ENCODE measurements around the gene IGSF21. TPM values are rescaled to one million over a fixed set of nuclear protein-coding genes. Genes with fewer than 3 reads are reported as not detected.

The IGSF21 gene
- not detected in 3 replicates for total RNA-seq

- Mint-ChIP-seq H3K9me3 (no peaks in the 10 kb centered on the region), H3K4me1 (peaks cover 19% of the 10 kb centered on the region), H3K27me3 (ENCODE audit: low read depth) (peaks cover 96% of the 10 kb centered on the region), H3K36me3 (no peaks in the 10 kb centered on the region), H3K4me3 (peak within 1 kb of the TSS; percentile 44), H3K27ac (no peak within 1 kb of the TSS)
- TF ChIP-seq, protein P1, sequence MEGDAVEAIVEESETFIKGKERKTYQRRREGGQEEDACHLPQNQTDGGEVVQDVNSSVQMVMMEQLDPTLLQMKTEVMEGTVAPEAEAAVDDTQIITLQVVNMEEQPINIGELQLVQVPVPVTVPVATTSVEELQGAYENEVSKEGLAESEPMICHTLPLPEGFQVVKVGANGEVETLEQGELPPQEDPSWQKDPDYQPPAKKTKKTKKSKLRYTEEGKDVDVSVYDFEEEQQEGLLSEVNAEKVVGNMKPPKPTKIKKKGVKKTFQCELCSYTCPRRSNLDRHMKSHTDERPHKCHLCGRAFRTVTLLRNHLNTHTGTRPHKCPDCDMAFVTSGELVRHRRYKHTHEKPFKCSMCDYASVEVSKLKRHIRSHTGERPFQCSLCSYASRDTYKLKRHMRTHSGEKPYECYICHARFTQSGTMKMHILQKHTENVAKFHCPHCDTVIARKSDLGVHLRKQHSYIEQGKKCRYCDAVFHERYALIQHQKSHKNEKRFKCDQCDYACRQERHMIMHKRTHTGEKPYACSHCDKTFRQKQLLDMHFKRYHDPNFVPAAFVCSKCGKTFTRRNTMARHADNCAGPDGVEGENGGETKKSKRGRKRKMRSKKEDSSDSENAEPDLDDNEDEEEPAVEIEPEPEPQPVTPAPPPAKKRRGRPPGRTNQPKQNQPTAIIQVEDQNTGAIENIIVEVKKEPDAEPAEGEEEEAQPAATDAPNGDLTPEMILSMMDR (IDR thresholded peaks at IDR 0.05; ENCODE audit: unreplicated experiment) = no peak
- peak in 1 of 2 experiments; percentile 57 for DNase-seq (ENCODE audit: low spot score in 2 of 2, unreplicated experiment in 2 of 2)
Observed at GRCh38 chr1:18107369-18108298, at the start of gene IGSF21. Gene IGSF21, plus strand, starts transcription at chr1:18107798. Its CDS starts 331 bp downstream, at chr1:18108129.

- peaks cover 6% of the 10 kb centered on the region for H3K9me3 Mint-ChIP-seq
- TF ChIP-seq, protein P1 (IDR thresholded peaks at IDR 0.05; ENCODE audit: unreplicated experiment) = no peak
- H3K4me1 Mint-ChIP-seq = no peaks in the 10 kb centered on the region
- no peaks in the 10 kb centered on the region for H3K36me3 Mint-ChIP-seq
- no peak overlapping the region for H3K27ac Mint-ChIP-seq
- peaks cover 68% of the 10 kb centered on the region for H3K27me3 Mint-ChIP-seq (ENCODE audit: low read depth)
- DNase-seq (ENCODE audit: low spot score in 2 of 2, unreplicated experiment in 2 of 2) = no peak
- H3K4me3 Mint-ChIP-seq = no peak overlapping the region
Observed at GRCh38 chr1:18058206-18058921, 49.2 kb upstream of the IGSF21 start.

DNA sequence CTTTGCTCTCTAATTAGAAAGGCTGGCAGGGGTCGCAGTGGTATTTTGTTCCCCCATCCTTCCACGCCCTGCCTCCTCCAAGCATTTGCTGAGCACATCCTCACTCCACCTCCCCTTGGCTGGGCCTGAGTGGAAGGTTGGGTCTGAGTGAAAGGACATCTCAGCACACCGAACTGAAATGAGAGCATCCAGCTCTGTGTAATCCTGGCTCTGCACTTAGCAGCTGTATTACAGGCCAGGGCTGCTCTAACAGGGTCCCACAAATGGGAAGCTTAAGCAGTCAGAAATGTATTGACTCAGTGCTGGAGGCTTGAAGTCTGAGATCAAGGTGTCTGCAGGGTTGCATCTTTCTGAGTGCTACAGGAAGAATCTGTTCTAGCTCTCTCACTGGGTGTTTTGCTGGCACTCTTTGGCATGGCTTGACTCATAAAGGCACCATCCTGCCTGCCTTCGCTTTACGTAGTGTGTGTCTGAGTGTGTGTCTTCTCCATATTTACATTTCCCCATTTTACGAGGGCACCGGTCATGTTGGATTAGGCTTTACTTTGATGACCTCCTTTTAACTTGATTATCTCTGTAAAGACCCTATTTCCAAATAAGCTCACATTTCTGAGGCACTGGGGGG lies 48.5 kb upstream of the IGSF21 start:
- Mint-ChIP-seq H3K27me3 (ENCODE audit: low read depth) (peaks cover 68% of the 10 kb centered on the region), H3K36me3 (no peaks in the 10 kb centered on the region), H3K4me3 (no peak overlapping the region), H3K4me1 (no peaks in the 10 kb centered on the region), H3K27ac (no peak overlapping the region), H3K9me3 (peaks cover 6% of the 10 kb centered on the region)
- DNase-seq (ENCODE audit: low spot score in 2 of 2, unreplicated experiment in 2 of 2) = no peak
- TF ChIP-seq, protein P1 (IDR thresholded peaks at IDR 0.05; ENCODE audit: unreplicated experiment) = no peak

- Mint-ChIP-seq H3K36me3 (no peaks in the 10 kb centered on the region), H3K4me1 (no peaks in the 10 kb centered on the region), H3K4me3 (no peak overlapping the region), H3K9me3 (peaks cover 6% of the 10 kb centered on the region), H3K27me3 (ENCODE audit: low read depth) (peaks cover 69% of the 10 kb centered on the region), H3K27ac (no peak overlapping the region)
- TF ChIP-seq, protein P1 (IDR thresholded peaks at IDR 0.05; ENCODE audit: unreplicated experiment) = no peak
- no peak for DNase-seq (ENCODE audit: low spot score in 2 of 2, unreplicated experiment in 2 of 2)
Observed at GRCh38 chr1:18060366-18060765, 47.2 kb upstream of the IGSF21 start.

DNA sequence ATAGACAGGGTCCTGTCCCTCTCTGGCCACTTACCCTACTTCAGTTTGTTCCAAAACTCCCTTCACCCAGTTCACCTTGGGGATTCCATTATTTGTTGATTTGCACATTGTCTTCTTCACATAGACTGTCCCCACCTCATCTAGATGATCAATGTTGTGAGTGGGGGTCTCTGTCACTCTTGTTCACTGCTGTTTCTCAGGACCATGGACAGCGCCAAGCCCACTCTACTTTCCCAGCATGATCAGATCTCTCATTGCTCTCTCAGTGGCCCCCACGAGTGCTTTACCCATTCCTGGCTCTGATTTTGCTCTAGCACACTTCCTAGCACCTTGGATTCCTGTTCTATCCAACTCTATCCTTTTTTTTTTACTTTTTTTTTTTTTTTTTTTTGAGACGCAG lies 45.4 kb upstream of the IGSF21 start:
- Mint-ChIP-seq H3K4me1 (no peaks in the 10 kb centered on the region), H3K36me3 (no peaks in the 10 kb centered on the region), H3K9me3 (peaks cover 6% of the 10 kb centered on the region), H3K27me3 (ENCODE audit: low read depth) (peaks cover 77% of the 10 kb centered on the region), H3K4me3 (no peak overlapping the region), H3K27ac (no peak overlapping the region)
- TF ChIP-seq, protein P1 (IDR thresholded peaks at IDR 0.05; ENCODE audit: unreplicated experiment) = no peak
- no peak for DNase-seq (ENCODE audit: low spot score in 2 of 2, unreplicated experiment in 2 of 2)
